Stimulated activated CD4-positive, alpha-beta T cell treated with anti-CD3 and anti-CD28 coated beads, Interleukin-1b, Interleukin-23, amount 100 ng/mL, for 48 hours (primary cell): ENCODE results near the gene MAP1LC3B2.
A peak's percentile ranks its signal among the peaks of the same experiment; 100 is the strongest.

ENCODE experiments used
- DNase-seq: peaks from one replicate; pipeline ENCODE4 v3.0.0-alpha.2; 2020

MAP1LC3B2 gene

DNA sequence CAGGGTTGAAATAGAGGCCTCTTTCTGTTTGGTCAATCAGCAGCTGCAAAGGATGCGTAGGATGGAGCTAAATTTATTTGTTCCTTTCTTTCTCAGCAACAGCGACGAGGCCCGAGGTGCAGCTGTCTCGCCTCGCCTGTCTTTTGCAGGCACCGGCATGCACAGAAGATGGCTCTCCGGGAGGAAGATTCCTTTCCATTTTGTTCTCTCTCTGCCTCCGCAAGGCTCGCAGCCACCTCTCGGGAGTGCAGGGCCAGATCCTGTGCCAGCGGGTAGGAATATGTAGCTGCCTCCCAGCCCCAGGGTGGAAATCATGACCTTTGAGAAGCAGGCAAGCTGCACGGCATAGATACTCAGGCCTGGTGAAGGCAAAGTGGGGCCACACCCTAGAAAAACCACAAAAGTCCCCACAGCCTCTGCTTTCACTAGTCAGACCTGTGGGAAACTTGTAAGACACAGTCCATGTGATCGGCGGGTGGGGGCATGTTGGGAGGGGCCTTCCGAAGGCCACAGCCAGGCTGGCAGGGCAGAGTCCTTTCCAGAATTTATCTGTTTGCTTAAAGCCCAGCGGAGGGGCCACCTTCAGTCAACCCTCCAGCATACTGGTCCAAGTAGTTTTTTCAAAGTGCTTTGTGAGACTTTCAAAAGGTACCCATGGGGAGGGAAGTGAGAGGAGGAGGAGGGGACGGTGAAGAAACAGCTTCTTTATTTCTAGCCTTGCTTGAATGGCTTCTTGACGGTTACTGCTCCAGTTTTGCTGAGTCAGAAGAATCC, at the start of gene MAP1LC3B2:
Gene MAP1LC3B2 (plus strand): TSS at position 220 of the 774 bp plus-strand sequence. CDS start 16,562 bp downstream, outside the sequence.
- DNase-seq: peak; percentile 79

DNA sequence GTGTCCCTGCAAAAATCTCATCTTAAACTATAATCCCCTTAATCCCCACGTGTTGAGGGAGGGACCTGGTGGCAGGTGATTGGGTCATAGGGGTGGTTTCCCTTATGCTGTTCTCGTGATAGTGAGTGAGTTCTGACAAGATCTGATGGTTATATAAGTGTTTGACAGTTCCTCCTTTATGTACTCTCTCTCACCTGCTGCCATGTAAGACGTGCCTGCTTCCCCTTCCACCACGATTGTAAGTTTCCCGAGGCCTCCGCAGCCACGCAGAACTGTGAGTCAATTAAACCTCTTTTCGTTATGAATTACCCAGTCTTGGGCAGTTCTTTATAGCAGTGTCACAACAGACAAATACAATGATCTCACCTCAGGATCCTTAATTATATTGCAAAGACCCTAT, 45.2 kb upstream of the MAP1LC3B2 start:
- no peak for DNase-seq

GRCh38 chr12:116515684-116516083, 43.5 kb upstream of the MAP1LC3B2 start:
- no peak for DNase-seq

- no peak for DNase-seq
These were observed 42.5 kb upstream of the MAP1LC3B2 start for GRCh38 chr12:116516657-116517056.

DNA sequence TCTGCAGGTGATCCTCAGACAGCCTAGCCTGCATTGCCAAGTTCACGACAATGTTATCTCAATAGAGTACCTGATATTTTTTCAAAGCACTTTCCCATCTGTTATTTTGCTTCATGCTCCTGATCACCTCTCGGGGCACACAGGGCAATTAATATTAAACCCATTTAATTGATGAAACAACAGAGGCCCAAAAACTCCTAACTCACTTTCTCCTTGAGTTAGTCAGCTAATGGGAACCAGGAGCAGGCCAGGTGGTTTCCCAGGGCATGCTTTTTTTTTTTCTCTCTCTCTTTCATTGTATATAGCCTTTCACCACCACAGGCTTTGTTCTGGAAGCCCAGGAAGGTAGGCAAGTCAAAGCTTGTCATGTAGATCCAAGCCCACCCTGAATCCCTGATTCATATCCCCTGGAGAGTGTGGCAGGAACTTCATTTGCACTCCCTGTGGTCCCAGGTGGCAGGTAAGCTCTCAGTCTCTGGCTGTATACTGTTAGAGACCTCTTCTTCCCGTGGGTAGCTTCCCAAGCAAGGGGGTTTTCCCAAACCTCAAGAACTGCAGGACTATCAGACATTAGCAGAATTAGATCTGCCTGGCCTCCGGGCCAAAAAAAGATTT, 41.6 kb upstream of the MAP1LC3B2 start:
- DNase-seq: no peak

DNA sequence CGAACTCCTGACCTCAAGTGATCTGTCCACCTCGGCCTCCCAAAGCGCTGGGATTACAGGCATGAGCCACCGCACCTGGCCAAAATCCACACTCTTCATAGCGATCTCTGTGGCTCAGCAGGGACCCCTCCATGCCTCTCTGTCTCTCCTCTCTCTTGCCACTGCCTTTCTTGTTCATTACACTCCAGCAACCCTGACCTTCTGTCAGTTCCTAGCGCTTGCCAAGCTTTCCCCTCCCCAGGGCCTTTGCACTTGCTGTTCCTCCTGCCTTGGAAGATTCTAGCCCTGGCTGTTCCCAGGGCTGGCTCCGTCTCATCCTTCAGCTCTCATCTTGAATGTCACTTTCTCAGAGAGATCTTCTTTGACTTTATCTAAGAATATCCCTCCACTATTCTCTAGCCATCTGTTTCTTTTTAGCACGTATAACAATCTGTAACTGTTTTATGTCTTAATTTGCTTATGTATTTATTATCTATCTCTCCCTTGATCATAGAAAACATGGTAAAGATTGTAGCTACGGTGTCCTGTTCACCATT, 38.9 kb upstream of the MAP1LC3B2 start:
- DNase-seq: no peak

GRCh38 chr12:116520801-116521471, 38.2 kb upstream of the MAP1LC3B2 start:
- no peak for DNase-seq

- no peak for DNase-seq
These were observed 34.9 kb upstream of the MAP1LC3B2 start for GRCh38 chr12:116524311-116524710.

- DNase-seq: no peak
These were observed 34.2 kb upstream of the MAP1LC3B2 start for GRCh38 chr12:116524964-116525379.

GRCh38 chr12:116525418-116526001, 33.7 kb upstream of the MAP1LC3B2 start:
- no peak for DNase-seq

DNA sequence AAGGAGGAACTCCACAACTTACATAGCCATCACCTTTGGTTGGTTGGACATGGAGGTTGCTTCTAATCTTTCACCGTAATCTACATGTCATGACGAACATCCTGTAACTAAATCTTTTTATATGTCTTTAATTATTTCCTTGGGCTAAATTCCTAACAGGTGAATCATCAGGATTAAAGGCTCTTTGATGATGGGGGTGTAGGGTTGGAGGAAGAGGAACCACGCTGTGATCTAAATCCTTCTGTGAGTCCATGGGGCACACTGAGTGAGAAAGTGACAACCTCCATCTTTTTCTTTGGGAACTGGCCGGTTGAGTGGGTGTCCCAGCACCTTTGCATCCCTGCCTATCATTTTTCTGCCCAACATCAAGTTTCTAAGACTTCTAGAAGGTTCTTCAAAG, 31.1 kb upstream of the MAP1LC3B2 start:
- no peak for DNase-seq

GRCh38 chr12:116528498-116528897, 30.7 kb upstream of the MAP1LC3B2 start:
- no peak for DNase-seq

DNA sequence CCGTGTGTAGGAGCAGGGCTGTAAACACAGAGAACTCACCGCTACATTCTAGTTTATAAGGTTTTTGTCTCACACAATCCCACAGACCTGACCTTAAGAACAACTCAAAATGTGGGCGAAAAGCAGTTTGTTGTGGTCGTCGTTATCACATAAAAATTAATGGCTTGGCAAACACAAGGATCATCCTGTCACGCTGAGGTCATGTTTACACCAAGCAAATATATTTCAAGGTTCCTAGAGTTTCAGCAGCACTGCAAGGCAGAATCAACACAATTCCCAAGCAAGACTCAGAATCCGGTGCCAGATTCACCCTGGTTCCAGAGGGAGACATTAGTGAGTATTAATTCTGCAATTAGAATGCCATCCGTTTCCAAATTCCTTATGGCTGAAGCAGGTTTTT, 30.1 kb upstream of the MAP1LC3B2 start:
- no peak for DNase-seq

GRCh38 chr12:116529686-116530085, 29.5 kb upstream of the MAP1LC3B2 start:
- DNase-seq: no peak

DNA sequence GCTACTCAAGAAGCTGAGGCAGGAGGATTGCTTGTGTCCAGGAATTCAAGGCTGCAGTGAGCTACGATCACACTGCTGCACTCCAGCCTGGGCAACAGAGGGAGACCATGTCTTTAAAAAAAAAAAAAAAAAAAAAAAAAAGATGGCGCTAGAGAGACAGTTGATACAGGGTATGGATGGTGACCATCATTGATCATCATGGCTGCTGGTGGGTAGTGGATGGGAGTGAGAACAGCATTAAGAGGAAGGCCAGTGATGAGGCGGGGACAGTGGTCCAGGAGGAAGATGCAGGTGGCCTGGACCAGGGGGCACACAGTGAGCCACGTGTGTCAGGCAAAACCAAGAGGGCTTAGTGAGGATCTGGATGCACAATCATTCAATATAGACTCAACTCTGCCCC, 26.8 kb upstream of the MAP1LC3B2 start:
- DNase-seq: no peak

- DNase-seq: no peak
These were observed 26.2 kb upstream of the MAP1LC3B2 start for GRCh38 chr12:116532986-116533342.

DNA sequence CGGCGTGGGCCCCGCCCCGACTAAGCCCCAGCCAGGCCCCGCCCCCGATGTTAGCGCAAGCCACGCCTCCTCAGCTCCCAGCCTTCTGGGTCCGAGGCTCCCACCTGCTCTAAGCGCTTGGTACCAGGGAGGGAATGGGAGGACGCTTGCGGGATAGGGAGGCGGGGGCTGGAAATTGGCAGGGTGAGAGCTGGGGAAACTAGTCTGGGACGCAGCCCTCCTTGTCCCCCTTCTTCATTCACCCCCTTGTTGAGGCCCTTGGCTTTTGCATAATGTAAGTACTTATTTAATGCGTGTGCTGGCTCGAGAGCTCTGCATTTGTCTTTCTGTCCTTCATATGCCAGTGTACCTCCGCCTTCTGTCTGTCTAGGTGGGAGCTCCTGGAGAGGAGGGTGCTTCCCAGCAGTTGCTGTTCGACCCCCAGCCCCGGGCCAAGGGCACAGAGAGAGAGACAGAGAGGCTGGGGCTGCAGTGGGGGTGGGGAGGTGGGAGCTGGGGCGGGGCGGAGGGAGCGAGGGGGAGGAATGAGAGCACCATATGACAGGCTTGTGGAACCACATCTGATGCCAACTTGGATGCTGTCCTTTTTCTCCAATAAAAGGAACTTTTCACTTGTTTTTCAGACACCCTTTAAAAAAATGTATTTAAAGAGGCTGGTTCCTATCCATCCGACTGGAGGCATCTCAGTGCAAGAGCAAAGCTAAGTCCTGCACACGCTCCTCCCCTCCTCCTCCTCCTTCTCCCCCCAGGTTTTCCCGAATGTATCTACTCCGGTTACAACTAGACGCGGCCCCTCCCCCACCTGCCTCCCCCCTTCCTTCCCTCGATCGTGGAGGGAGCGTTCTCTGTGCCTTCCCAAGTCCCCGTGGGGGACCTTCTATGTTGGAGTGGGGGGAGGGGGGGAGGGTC, 25.6 kb upstream of the MAP1LC3B2 start:
- DNase-seq: peak; percentile 67

DNA sequence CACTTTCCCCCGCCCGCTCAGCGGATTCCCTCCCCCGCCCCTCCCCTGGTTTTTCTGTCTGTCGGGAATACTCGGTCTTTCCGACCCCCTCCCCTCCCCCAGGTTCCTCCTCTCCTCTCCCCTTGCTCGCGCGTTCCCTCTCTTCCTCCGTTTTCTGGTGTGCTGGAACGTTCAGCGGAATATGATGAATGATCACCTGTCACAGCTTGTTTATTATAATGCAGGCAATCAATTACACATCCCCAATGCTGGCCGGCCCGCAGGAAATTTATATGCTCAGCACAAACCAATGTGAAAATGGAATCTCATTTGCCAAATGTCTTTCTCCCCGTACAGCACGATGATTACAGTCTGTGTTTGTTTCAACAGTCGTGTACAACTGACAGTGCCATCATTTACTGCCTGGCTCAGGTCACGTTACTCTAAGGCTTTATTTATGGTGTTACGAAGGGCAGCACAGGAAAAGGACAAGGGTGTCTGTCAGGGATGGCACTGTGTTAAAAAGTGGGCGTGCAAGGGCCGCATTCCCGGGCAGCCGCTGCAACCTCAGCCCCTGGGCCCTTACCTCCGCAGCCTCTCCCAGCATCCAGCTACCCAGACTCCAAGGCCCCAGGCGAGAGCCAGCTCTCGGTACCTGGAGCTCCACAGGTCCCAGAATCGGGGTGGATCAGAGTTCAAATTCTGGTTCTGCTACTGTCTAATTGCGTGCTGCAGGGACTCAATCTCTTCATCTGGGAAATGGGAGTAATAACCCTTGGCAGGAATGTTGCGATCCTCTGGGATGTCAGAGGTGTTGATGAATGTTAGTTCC, 24.7 kb upstream of the MAP1LC3B2 start:
- no peak for DNase-seq

DNA sequence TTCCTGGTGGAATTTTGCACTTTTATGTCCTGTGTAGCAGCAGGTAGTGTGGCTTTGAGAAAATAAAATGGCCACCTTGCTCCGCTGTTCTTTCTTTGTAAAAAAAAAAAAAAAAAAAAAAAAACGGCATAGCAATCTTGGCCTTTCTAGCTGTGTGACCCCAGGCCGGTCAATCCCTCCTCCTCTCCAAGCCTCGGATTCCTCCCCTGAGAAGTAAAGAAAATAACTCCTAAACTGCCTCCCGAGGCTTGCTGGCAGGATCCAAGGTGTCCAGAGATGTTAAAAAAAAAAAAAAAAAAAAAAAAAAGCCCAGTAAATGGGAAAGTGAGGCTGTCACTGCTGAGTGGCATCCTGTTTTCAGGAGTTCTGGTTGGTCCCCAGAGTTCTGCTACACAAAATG, 23.9 kb upstream of the MAP1LC3B2 start:
- DNase-seq: no peak

GRCh38 chr12:116537101-116537904, 21.9 kb upstream of the MAP1LC3B2 start:
- DNase-seq: no peak
